Embryonic facial prominence (tissue), 1 donor: Measurements from ENCODE around the gene SLC6A16.
"Not testable (repeated sequence)": the region's sequence is repeated elsewhere in the genome, so short reads cannot be mapped to it uniquely, and the experiment has no call there.

Experiments
- DNase-seq: peaks from one replicate; pipeline ENCODE4 v3.0.0-alpha.2; 2016; ENCODE audit errors: extremely low spot score

Gene SLC6A16

DNA sequence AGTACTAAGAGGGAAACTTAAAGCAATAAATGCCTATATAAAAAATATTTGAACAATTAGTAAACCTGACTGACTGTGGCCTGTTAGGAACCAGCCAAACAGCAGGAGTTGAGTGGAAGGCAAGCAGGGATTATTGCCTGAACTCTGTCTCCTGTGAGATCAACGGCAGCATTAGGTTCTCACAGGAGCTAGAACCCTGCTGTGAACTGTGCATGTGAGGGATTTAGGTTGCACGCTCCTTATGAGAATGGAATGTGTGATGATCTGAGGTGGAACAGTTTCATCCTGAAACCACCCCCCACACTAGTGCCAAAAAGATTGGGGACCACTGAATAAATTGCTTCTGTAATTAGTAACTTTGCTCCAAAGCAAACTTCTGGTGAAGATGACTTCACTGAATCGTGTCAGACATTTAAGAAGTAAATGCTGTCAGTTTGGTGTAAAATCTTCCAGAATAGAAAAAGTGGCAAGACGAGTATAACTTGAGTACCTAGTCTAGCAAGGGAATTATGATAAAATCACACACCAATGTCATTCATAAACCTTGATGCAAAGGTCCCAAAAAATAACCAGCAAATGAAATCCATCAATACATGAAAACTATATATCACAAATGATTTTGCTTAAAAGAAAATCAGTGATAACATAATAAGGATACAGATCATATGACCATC lies 53.8 kb downstream of the SLC6A16 start:
- no peak for DNase-seq

- not testable (repeated sequence) for DNase-seq
Measured at GRCh38 chr19:49266409-49266808, 58.6 kb downstream of the SLC6A16 start.

DNA sequence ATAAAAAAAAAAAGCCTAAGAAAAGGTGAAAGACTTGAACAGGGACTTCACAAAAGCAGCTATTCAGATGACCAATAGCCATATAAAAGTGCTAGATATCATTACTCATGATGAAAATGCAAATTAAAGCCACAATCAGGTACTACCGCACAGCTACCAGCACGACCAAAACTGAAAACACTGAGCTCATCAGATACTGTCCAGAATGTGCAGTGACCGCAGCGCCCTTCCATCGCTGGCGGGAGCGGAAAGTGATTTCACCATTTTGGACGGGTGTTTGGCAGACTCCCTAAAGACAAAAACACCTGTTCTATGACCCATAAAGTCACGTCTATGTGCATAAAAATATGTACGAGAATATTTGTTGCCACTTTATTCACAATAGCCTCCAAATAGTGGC lies 60.7 kb downstream of the SLC6A16 start:
- no peak for DNase-seq

- DNase-seq = no peak
Measured at GRCh38 chr19:49261602-49262001, 63.4 kb downstream of the SLC6A16 start.

GRCh38 chr19:49256691-49257090 lies 68.3 kb downstream of the SLC6A16 start:
- DNase-seq = no peak

DNA sequence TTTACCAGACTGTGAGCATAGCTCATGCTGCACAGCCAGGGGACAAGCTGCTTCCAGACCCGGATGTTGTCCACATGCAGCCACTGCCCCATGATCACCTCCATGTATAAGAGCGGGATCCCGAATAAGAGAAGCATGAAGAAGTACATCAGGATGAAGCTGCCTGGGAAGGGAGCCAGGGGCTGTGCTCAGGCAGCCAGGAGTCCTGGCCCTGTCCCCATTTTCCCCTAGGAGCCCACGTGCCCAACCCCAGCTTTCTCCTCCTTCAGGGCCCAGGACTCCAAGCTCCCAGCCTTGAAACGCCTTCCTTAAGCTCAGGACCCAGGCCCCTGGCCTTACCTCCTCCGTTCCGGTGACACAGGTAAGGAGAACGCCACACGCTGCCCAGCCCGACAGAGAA lies 69.3 kb downstream of the SLC6A16 start:
- no peak for DNase-seq

DNA sequence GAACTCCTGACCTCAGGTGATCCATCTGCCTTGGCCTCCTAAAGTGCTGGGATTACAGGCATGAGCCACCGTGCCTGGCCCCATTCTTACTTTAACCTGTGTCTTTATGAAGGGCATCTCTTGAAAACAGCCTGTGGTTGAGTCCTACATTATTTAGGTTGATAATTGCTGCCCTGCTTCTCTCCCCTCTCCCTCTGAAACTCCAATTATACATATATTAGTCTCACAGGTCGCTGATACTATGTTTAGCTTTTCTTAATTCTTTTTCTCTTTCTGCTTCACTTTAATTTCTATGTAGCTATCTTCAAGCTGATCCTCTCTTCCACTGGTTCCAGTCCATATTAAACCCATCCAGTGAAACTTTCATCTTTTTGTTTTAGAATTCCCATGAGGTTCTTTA lies 75.1 kb downstream of the SLC6A16 start:
- DNase-seq = no peak

- DNase-seq = no peak
Measured at GRCh38 chr19:49247676-49248075, 77.3 kb downstream of the SLC6A16 start.

- no peak for DNase-seq
Measured at GRCh38 chr19:49244256-49244655, 80.7 kb downstream of the SLC6A16 start.

GRCh38 chr19:49243726-49244125 lies 81.3 kb downstream of the SLC6A16 start:
- DNase-seq = no peak

DNA sequence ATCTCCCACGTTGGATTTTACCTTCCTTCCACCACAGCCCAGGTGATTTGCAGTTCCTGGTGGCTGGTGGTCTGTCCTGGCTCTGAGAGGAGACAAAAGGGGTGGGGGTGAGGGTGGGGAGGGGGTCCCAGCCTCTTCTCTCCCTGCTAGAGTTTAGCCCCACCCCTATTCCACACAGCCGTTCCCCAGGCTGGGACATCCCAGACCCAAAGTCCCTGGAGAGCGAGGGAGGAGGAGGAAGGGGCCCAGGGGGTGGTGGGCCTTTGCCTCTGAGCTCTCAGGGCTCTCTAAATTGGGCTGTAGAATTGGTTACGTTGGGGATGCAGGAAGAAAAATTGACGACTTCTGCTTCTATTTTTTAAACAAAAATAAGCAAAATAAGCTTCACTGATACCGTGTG lies 81.9 kb downstream of the SLC6A16 start:
- no peak for DNase-seq

GRCh38 chr19:49241769-49242168 lies 83.2 kb downstream of the SLC6A16 start:
- DNase-seq = no peak
